Mucosa of rectum (tissue), 2 donors: ENCODE measurements around the gene TBCD.
"Not testable (repeated sequence)": the region's sequence is repeated elsewhere in the genome, so short reads cannot be mapped to it uniquely, and the experiment has no call there.

Source experiments
- H3K27ac ChIP-seq, 2 donors: one replicate each; pipeline ENCODE4 v1.7.0; 2013; ENCODE audit warnings: inconsistent platforms in 2 of 2, low read depth in 2 of 2, low read length in 2 of 2
- H3K27me3 ChIP-seq, 2 donors: one replicate each; pipeline ENCODE4 v1.7.0; 2013; ENCODE audit warnings: low read length in 2 of 2; ENCODE audit not compliant: control insufficient read depth in 2 of 2, insufficient read depth in 2 of 2
- H3K36me3 ChIP-seq, 2 donors: one replicate each; pipeline ENCODE4 v1.7.0; 2013; ENCODE audit warnings: low read length in 2 of 2; ENCODE audit not compliant: control insufficient read depth in 2 of 2, insufficient read depth in 2 of 2
- H3K4me1 ChIP-seq, 2 donors: one replicate each; pipeline ENCODE4 v1.7.0; 2013; ENCODE audit warnings: low read length in 2 of 2, mild to moderate bottlenecking in 1 of 2; ENCODE audit not compliant: control insufficient read depth in 2 of 2, insufficient read depth in 2 of 2
- H3K4me3 ChIP-seq, 2 donors: one replicate each; pipeline ENCODE4 v1.7.0; 2013; ENCODE audit warnings: low read length in 2 of 2
- H3K9ac ChIP-seq, 2 donors: one replicate each; pipeline ENCODE4 v1.7.0; 2013; ENCODE audit warnings: low read length in 2 of 2, low read depth in 1 of 2, mild to moderate bottlenecking in 1 of 2
- H3K9me3 ChIP-seq, 2 donors: one replicate each; pipeline ENCODE4 v1.7.0; 2013; ENCODE audit warnings: low read length in 2 of 2; ENCODE audit not compliant: control insufficient read depth in 2 of 2
- donor health status: healthy.
- donor health status: Normal muscosa, but diverticular disease.

TBCD gene

GRCh38 chr17:82952019-82952418, 200.2 kb downstream of the TBCD start:
- Histone ChIP-seq H3K9ac (no peak overlapping the region), H3K36me3 (no peaks in the 10 kb centered on the region), H3K27ac (no peak overlapping the region), H3K4me1 (no peaks in the 10 kb centered on the region), H3K9me3 (no peaks in the 10 kb centered on the region), H3K4me3 (no peak overlapping the region), H3K27me3 (no peaks in the 10 kb centered on the region)

GRCh38 chr17:82955106-82955505, 203.2 kb downstream of the TBCD start:
- H3K9me3 ChIP-seq, H3K36me3 ChIP-seq, H3K4me1 ChIP-seq, H3K9ac ChIP-seq, H3K27me3 ChIP-seq, H3K4me3 ChIP-seq, H3K27ac ChIP-seq: not testable (repeated sequence)

GRCh38 chr17:82955627-82956026, 203.8 kb downstream of the TBCD start:
- not testable (repeated sequence) for H3K4me1 ChIP-seq, H3K4me3 ChIP-seq, H3K27me3 ChIP-seq, H3K9me3 ChIP-seq, H3K27ac ChIP-seq, H3K36me3 ChIP-seq, H3K9ac ChIP-seq

GRCh38 chr17:82956146-82956725, 204.4 kb downstream of the TBCD start:
- no peak overlapping the region for H3K27ac ChIP-seq

GRCh38 chr17:82956726-82957468, 205.0 kb downstream of the TBCD start:
- no peaks in the 10 kb centered on the region for H3K4me1 ChIP-seq
- H3K27ac ChIP-seq = no peak overlapping the region
- H3K4me3 ChIP-seq = no peak overlapping the region
- H3K36me3 ChIP-seq = peaks cover 3 to 4% of the 10 kb centered on the region in 2 donors
- H3K9me3 ChIP-seq = no peaks in the 10 kb centered on the region
- no peak overlapping the region for H3K9ac ChIP-seq
- no peaks in the 10 kb centered on the region for H3K27me3 ChIP-seq

More at GRCh38 chr17:82956146-82956725, 204.4 kb downstream of the TBCD start:
- H3K9me3 ChIP-seq = no peaks in the 10 kb centered on the region
- H3K4me1 ChIP-seq = no peaks in the 10 kb centered on the region
- H3K36me3 ChIP-seq = peaks cover 3 to 4% of the 10 kb centered on the region in 2 donors
- no peaks in the 10 kb centered on the region for H3K27me3 ChIP-seq
- no peak overlapping the region for H3K9ac ChIP-seq
- no peak overlapping the region for H3K4me3 ChIP-seq

GRCh38 chr17:82957469-82957795, 205.6 kb downstream of the TBCD start:
- Histone ChIP-seq H3K27me3 (no peaks in the 10 kb centered on the region), H3K9me3 (no peaks in the 10 kb centered on the region), H3K4me3 (no peak overlapping the region), H3K36me3 (peaks cover 3 to 4% of the 10 kb centered on the region in 2 donors), H3K27ac (no peak overlapping the region), H3K9ac (no peak overlapping the region), H3K4me1 (no peaks in the 10 kb centered on the region)

- Histone ChIP-seq H3K4me1 (no peaks in the 10 kb centered on the region), H3K9ac (no peak overlapping the region), H3K9me3 (no peaks in the 10 kb centered on the region), H3K36me3 (peaks cover 3 to 4% of the 10 kb centered on the region in 2 donors), H3K27me3 (no peaks in the 10 kb centered on the region), H3K27ac (no peak overlapping the region), H3K4me3 (no peak overlapping the region)
Measured at GRCh38 chr17:82957961-82958561, 206.2 kb downstream of the TBCD start.

- Histone ChIP-seq H3K9ac (no peak overlapping the region), H3K4me3 (no peak overlapping the region), H3K27me3 (no peaks in the 10 kb centered on the region), H3K27ac (no peak overlapping the region), H3K36me3 (peaks cover 3 to 4% of the 10 kb centered on the region in 2 donors), H3K9me3 (no peaks in the 10 kb centered on the region), H3K4me1 (peaks cover 4 to 5% of the 10 kb centered on the region in 2 donors)
Measured at GRCh38 chr17:82959242-82959930, 207.5 kb downstream of the TBCD start.

GRCh38 chr17:82959990-82960418, 208.1 kb downstream of the TBCD start:
- Histone ChIP-seq H3K4me1 (peaks cover 4 to 5% of the 10 kb centered on the region in 2 donors), H3K9ac (no peak overlapping the region)

More at GRCh38 chr17:82959990-82960418, 208.1 kb downstream of the TBCD start:
- H3K36me3 ChIP-seq = peaks cover 3 to 4% of the 10 kb centered on the region in 2 donors
- no peaks in the 10 kb centered on the region for H3K27me3 ChIP-seq
- no peaks in the 10 kb centered on the region for H3K9me3 ChIP-seq
- H3K27ac ChIP-seq = no peak overlapping the region
- H3K4me3 ChIP-seq = no peak overlapping the region
